DOHH2 (cell line): Measurements from ENCODE around the gene RUNX1.

Source experiments
- CTCF ChIP-seq: fragments of 200-600 bp; sonication (generic); IDR thresholded peaks from one replicate; pipeline ENCODE4 v1.5.1; 2014; ENCODE audit warnings: antibody characterized with exemption, mild to moderate bottlenecking, low read depth, low read length; ENCODE audit not compliant: poor library complexity, severe bottlenecking
- EZH2phosphoT487 ChIP-seq: fragments of 200-600 bp; sonication (generic); IDR thresholded peaks from 2 replicates; pipeline ENCODE4 v1.6.1; 2017; ENCODE audit warnings: borderline replicate concordance, mild to moderate bottlenecking, antibody characterized with exemption, low read length, moderate library complexity, mixed read lengths

GRCh38 chr21:34810786-34811185 is 238.3 kb downstream of the RUNX1 start:
- TF ChIP-seq CTCF, result no peak
- TF ChIP-seq EZH2phosphoT487, result no peak
